Endothelial cell of umbilical vein (primary cell): Measurements from ENCODE around the gene NT5DC1. TPM values are rescaled to one million over a fixed set of nuclear protein-coding genes. Genes with fewer than 3 reads are reported as not detected.

Experiments used
- BruUV-seq: library from RNA; stranded (reverse); fragments of 400-500 nt; replicated peaks from 2 replicates; lab custom pipeline; 2021; lab: Mats Ljungman, UMichigan
- CTCF ChIA-PET: fragments of 300-600, 350-600 bp; sonication (Branson Sonifier 250); formaldehyde crosslinking; loops from one replicate; lab custom pipeline; 2021; ENCODE audit warnings: antibody characterized with exemption, inconsistent platforms; lab: Charles Lee
- POLR2A ChIA-PET: fragments of 300-600, 350-600 bp; sonication (Branson Sonifier 250); formaldehyde crosslinking; loops from one replicate; lab custom pipeline; 2021; ENCODE audit warnings: antibody characterized with exemption, inconsistent platforms; lab: Charles Lee
- DNase-seq: peaks from one replicate; pipeline ENCODE4 v3.0.0-alpha.2; 2011; ENCODE audit warnings: low read depth, low spot score
- FAIRE-seq: peaks from 2 replicates; lab custom pipeline; 2011; peaks lifted over from hg19 to GRCh38; lab: Jason Lieb, UNC
- H2AFZ ChIP-seq: 2 replicates; pipeline ENCODE4 v1.6.0; 2012; ENCODE audit warnings: low read depth, low read length, control low read depth, inconsistent platforms
- H3K27ac ChIP-seq: 2 replicates; pipeline ENCODE4 v1.5.1; 2011; ENCODE audit warnings: low read depth, mild to moderate bottlenecking, control low read depth, low read length, moderate library complexity; ENCODE audit not compliant: insufficient read depth
- H3K27me3 ChIP-seq, 2 experiments: 2 replicates each; pipeline versions ENCODE4 v1.6.0 to v1.6.1; 2011; ENCODE audit warnings: low read length in 2 of 2, mixed read lengths in 1 of 2; ENCODE audit not compliant: control insufficient read depth in 2 of 2, insufficient read depth in 2 of 2
- H3K36me3 ChIP-seq, 2 experiments: 2 replicates in 1 of 2; 3 replicates in 1 of 2; pipeline ENCODE4 v1.5.1; 2011; ENCODE audit warnings: low read length in 2 of 2, mild to moderate bottlenecking in 1 of 2, moderate library complexity in 1 of 2; ENCODE audit not compliant: control insufficient read depth in 2 of 2, insufficient read depth in 2 of 2; ENCODE audit errors: extremely low read depth in 1 of 2
- H3K4me1 ChIP-seq: 3 replicates; pipeline ENCODE4 v1.5.1; 2011; ENCODE audit warnings: mild to moderate bottlenecking, low read length; ENCODE audit not compliant: control insufficient read depth, insufficient read depth; ENCODE audit errors: extremely low read depth
- H3K4me2 ChIP-seq: 2 replicates; pipeline ENCODE4 v1.6.1; 2011; ENCODE audit warnings: low read length, control low read depth, mixed read lengths; ENCODE audit not compliant: insufficient read depth
- H3K4me3 ChIP-seq, 3 experiments: fragments of 200-600 bp in 1 of 3; sonication (generic), shearing (Covaris generic) in 1 of 3; replicated peaks in 1 of 3; 2 replicates each; pipeline ENCODE4 v1.5.1; 2011 to 2016; ENCODE audit warnings: control low read depth in 3 of 3, low read length in 3 of 3, mild to moderate bottlenecking in 2 of 3, inconsistent platforms in 1 of 3, low read depth in 1 of 3, moderate library complexity in 1 of 3; ENCODE audit not compliant: insufficient read depth in 1 of 3
- H3K79me2 ChIP-seq: 2 replicates; pipeline ENCODE4 v1.6.0; 2012; ENCODE audit warnings: low read length, inconsistent platforms; ENCODE audit not compliant: control insufficient read depth, insufficient read depth
- H3K9ac ChIP-seq: replicated peaks from 2 replicates; pipeline ENCODE3; 2011; ENCODE audit warnings: low read length, control low read depth; ENCODE audit not compliant: insufficient read depth; ENCODE audit errors: extremely low read depth
- H3K9me1 ChIP-seq: replicated peaks from 3 replicates; pipeline ENCODE4 v1.6.0; 2011; ENCODE audit warnings: mild to moderate bottlenecking, low read length; ENCODE audit not compliant: control insufficient read depth, insufficient read depth; ENCODE audit errors: extremely low read depth
- H3K9me3 ChIP-seq: replicated peaks from 2 replicates; pipeline ENCODE4 v1.5.1; 2012; ENCODE audit warnings: low read length, inconsistent platforms; ENCODE audit not compliant: control insufficient read depth, insufficient read depth
- H4K20me1 ChIP-seq: replicated peaks from 2 replicates; pipeline ENCODE3; 2011; ENCODE audit warnings: mild to moderate bottlenecking, low read length; ENCODE audit not compliant: control insufficient read depth, insufficient read depth; ENCODE audit errors: extremely low read depth
- EZH2 ChIP-seq: IDR thresholded peaks from 2 replicates; pipeline ENCODE4 v1.6.1; 2012; ENCODE audit warnings: borderline replicate concordance, low read depth, mild to moderate bottlenecking, moderate library complexity, low read length, inconsistent platforms; ENCODE audit not compliant: severe bottlenecking
- FOS ChIP-seq: IDR thresholded peaks from 2 replicates; pipeline ENCODE4 v1.6.1; 2011; ENCODE audit warnings: mild to moderate bottlenecking, low read length, moderate library complexity, borderline replicate concordance; ENCODE audit not compliant: insufficient read depth
- GATA2 ChIP-seq: IDR thresholded peaks from 2 replicates; pipeline ENCODE4 v1.7.0; 2011; ENCODE audit warnings: low read depth, mild to moderate bottlenecking, moderate library complexity, mixed read lengths, low read length; ENCODE audit not compliant: insufficient read length, insufficient read depth
- JUN ChIP-seq: IDR thresholded peaks from 2 replicates; pipeline ENCODE4 v1.6.1; 2011; ENCODE audit warnings: borderline replicate concordance, low read depth; ENCODE audit not compliant: insufficient read length, insufficient read depth
- MYC ChIP-seq: IDR thresholded peaks from one replicate; pipeline ENCODE4 v1.6.1; 2011; ENCODE audit warnings: mild to moderate bottlenecking, low read depth, low read length
- POLR2A ChIP-seq: IDR thresholded peaks from 2 replicates; pipeline ENCODE4 v1.6.1; 2012; ENCODE audit warnings: low read depth, mild to moderate bottlenecking, control low read depth, low read length
- POLR2AphosphoS5 ChIP-seq: IDR thresholded peaks from 2 replicates; pipeline ENCODE4 v1.6.1; 2012; ENCODE audit warnings: low read depth, mild to moderate bottlenecking, control low read depth, low read length, moderate library complexity; ENCODE audit not compliant: insufficient read depth
- dilution Hi-C: fragments of 300-500 bp; cut with MboI; formaldehyde crosslinking; loops from one replicate; pipeline ENCODE4 v1.15.0; 2019; ENCODE audit warnings: low sequenced_read_pairs; ENCODE audit not compliant: extremely low pct_ligation_motif_present
- intact Hi-C: fragments of 100-400 bp; cut with micrococcal nuclease; formaldehyde crosslinking; loops from one replicate; pipeline ENCODE4 v1.10.0; 2022
- polyA plus RNA-seq, 4 experiments: library from polyadenylated mRNA; depleted of rRNA in 3 of 4; stranded (reverse) in 3 of 4; unstranded in 1 of 4; fragments of >200 nt; gene quantifications; 2 replicates each; pipeline versions ENCODE4 v1.2.1 to v1.2.3, GENCODE V29; 2011 to 2012; ENCODE audit warnings: missing spikeins in 1 of 4
- total RNA-seq: library from RNA; stranded (reverse); gene quantifications from 2 replicates; pipeline ENCODE4 v1.2.3, GENCODE V29; 2021
- TF ChIP-seq, protein P1 (sequence below), 2 donors: IDR thresholded peaks; 1 replicate in 1 of 2; 2 replicates in 1 of 2; pipeline ENCODE4 v1.5.1; 2011; ENCODE audit warnings: low read length in 2 of 2, mild to moderate bottlenecking in 2 of 2, moderate library complexity in 2 of 2, control low read depth in 1 of 2, inconsistent platforms in 1 of 2, low read depth in 1 of 2; ENCODE audit not compliant: insufficient read depth in 1 of 2; ENCODE audit errors: extremely low read depth in 1 of 2
- TF ChIP-seq, protein P2 (sequence below): IDR thresholded peaks from 2 replicates; pipeline ENCODE4 v1.6.1; 2011; ENCODE audit not compliant: insufficient read depth, insufficient read length

Gene NT5DC1
- total and polyA plus RNA-seq, 2 donors (not counting 3 experiments of a cell fraction or from before 2014, with no cell fraction given): 11.3 to 24.3 TPM

DNA sequence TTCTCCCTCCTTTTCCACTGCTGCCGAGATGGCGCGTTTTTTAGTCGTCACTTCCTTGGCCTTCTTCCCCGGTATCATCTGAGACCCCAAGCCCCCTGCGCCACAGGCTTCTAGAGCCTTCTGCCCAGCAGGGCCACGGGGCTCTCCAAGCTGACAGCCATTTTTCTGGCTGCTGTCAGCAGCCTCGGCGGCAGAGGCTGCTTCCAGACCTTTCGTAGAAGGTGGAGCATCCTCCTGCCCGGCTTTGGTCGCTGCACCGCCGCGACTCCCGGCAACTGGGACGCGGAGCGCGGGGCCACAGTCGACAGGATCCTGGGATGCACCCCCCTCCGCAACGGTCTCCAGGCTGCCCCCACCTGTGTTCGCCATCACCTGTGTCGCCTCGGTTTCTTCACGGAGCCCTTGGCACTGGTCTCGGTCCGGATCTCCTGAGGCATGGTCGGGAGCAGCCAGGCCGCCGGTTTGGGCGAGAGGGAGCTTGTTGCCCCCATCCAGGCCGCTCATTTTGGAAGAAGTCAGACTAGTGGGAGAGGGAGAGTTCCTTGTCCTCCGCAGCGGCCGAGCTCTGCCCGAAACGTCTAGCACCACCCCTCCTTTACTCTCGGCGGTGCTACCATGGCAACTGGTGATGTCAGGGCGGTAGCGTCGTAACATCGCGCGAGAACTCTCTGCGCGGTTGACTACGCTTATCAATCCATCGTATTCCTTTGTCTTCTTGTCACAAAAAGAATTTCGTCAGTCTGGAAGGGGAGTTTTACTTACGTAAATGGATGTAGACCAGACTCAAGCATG, 153.0 kb downstream of the NT5DC1 start, which contains the start of gene TSPYL4:
TSPYL4 (minus strand) TSS at position 571 of the 792 bp plus-strand sequence; CDS start at position 504, 67 bp downstream.
- Histone ChIP-seq H4K20me1 (no peaks in the 10 kb centered on the region), H2AFZ (peak within 1 kb of the TSS; percentile 19), H3K4me1 (peaks cover 53% of the 10 kb centered on the region), H3K36me3 (no peaks in the 10 kb centered on the region), H3K9me1 (no peaks in the 10 kb centered on the region), H3K9ac (peak within 1 kb of the TSS; percentile 100), H3K27ac (peak within 1 kb of the TSS; percentile 98), H3K27me3 (no peaks in the 10 kb centered on the region), H3K4me3 (peak within 1 kb of the TSS; percentile 40 to 95 (median 77)), H3K9me3 (no peaks in the 10 kb centered on the region), H3K79me2 (peaks cover 27% of the 10 kb centered on the region), H3K4me2 (peak within 1 kb of the TSS; percentile 99)
- POLR2A ChIA-PET: interaction anchor here (0.9 to 2.2 kb wide), 5 partner anchors 15 to 394 kb away, joined by 3 to 8 read pairs (median 3); no protein-coding TSS in a partner anchor
- CTCF ChIA-PET: interaction anchor here (1.0 to 10.1 kb wide), 4 partner anchors 15 to 307 kb away, joined by 3 to 90 read pairs (median 22); no protein-coding TSS in a partner anchor
- FAIRE-seq: peak; percentile 92
- TF ChIP-seq, protein P1, sequence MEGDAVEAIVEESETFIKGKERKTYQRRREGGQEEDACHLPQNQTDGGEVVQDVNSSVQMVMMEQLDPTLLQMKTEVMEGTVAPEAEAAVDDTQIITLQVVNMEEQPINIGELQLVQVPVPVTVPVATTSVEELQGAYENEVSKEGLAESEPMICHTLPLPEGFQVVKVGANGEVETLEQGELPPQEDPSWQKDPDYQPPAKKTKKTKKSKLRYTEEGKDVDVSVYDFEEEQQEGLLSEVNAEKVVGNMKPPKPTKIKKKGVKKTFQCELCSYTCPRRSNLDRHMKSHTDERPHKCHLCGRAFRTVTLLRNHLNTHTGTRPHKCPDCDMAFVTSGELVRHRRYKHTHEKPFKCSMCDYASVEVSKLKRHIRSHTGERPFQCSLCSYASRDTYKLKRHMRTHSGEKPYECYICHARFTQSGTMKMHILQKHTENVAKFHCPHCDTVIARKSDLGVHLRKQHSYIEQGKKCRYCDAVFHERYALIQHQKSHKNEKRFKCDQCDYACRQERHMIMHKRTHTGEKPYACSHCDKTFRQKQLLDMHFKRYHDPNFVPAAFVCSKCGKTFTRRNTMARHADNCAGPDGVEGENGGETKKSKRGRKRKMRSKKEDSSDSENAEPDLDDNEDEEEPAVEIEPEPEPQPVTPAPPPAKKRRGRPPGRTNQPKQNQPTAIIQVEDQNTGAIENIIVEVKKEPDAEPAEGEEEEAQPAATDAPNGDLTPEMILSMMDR (IDR thresholded peaks at IDR 0.05; ENCODE audit: extremely low read depth in 1 of 2, insufficient read depth in 1 of 2, low read depth in 1 of 2, low read length in 2 of 2): no peak
- TF ChIP-seq EZH2: no peak
- no peak for TF ChIP-seq FOS
- TF ChIP-seq GATA2: peak; percentile 84
- TF ChIP-seq POLR2AphosphoS5: no peak
- TF ChIP-seq, protein P2, sequence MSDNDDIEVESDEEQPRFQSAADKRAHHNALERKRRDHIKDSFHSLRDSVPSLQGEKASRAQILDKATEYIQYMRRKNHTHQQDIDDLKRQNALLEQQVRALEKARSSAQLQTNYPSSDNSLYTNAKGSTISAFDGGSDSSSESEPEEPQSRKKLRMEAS: no peak
- TF ChIP-seq MYC: no peak
- peak; percentile 83 for TF ChIP-seq POLR2A
- peak; percentile 18 for TF ChIP-seq JUN
- intact Hi-C loops (loop anchor here (1.0 kb wide), 1 partner anchor 26 kb away; the partner anchor contains the start of gene TSPYL1), dilution Hi-C loops (no loop called here)
- TSS peak; percentile 17 for BruUV-seq
- DNase-seq: peak; percentile 98
